Colonic mucosa (tissue), 4 donors: ENCODE data around the gene DRAXIN. TPM values are rescaled to one million over a fixed set of nuclear protein-coding genes. Genes with fewer than 3 reads are reported as not detected.

Experiments used
- DNase-seq: peaks from one replicate; pipeline ENCODE4 v3.0.0-alpha.2; 2020
- H3K27ac ChIP-seq: fragments of 200-600 bp; one replicate; pipeline ENCODE4 v1.8.0; 2021
- H3K27me3 ChIP-seq: fragments of 200-600 bp; one replicate; pipeline ENCODE4 v1.8.0; 2021
- H3K36me3 ChIP-seq: fragments of 200-600 bp; one replicate; pipeline ENCODE4 v1.8.0; 2021
- H3K4me1 ChIP-seq: fragments of 200-600 bp; one replicate; pipeline ENCODE4 v1.8.0; 2021; ENCODE audit warnings: mild to moderate bottlenecking
- H3K4me3 ChIP-seq: fragments of 200-600 bp; one replicate; pipeline ENCODE4 v1.8.0; 2021
- H3K9ac ChIP-seq, 2 donors: one replicate each; pipeline ENCODE4 v1.7.0; 2013; ENCODE audit warnings: control low read depth in 2 of 2, low read depth in 2 of 2, low read length in 2 of 2
- H3K9me3 ChIP-seq: fragments of 200-600 bp; one replicate; pipeline ENCODE4 v1.8.0; 2021
- intact Hi-C: fragments of 100-400 bp; cut with DNase I; formaldehyde crosslinking; loops from one replicate; pipeline ENCODE4 v1.14.1; 2022
- total RNA-seq, 2 donors: library from RNA; stranded (reverse); fragmentation: NEBNext Ultra II Directional in 1 of 2; extraction: Animal tissue kit (Norgen Biotek cat#: 25700) in 1 of 2; gene quantifications; one replicate each; pipeline ENCODE4 v1.2.1, GENCODE V29; 2021
- TF ChIP-seq, protein P1 (sequence below): fragments of 200-600 bp; IDR thresholded peaks from one replicate; pipeline ENCODE4 v1.8.0; 2022; ENCODE audit warnings: antibody characterized with exemption, mild to moderate bottlenecking
- donor health status: healthy.
- donor health status: DM: no; HTN: no; CAD: no.
- donor health status: DM: no; HTN: no; CAD: no.

Gene DRAXIN
- total RNA-seq, 2 donors from 2014 or later: 0.05 TPM

- intact Hi-C loops: loop anchor here (5.0 kb wide), 1 partner anchor 69 kb away; no protein-coding TSS in a partner anchor
- TF ChIP-seq, protein P1, sequence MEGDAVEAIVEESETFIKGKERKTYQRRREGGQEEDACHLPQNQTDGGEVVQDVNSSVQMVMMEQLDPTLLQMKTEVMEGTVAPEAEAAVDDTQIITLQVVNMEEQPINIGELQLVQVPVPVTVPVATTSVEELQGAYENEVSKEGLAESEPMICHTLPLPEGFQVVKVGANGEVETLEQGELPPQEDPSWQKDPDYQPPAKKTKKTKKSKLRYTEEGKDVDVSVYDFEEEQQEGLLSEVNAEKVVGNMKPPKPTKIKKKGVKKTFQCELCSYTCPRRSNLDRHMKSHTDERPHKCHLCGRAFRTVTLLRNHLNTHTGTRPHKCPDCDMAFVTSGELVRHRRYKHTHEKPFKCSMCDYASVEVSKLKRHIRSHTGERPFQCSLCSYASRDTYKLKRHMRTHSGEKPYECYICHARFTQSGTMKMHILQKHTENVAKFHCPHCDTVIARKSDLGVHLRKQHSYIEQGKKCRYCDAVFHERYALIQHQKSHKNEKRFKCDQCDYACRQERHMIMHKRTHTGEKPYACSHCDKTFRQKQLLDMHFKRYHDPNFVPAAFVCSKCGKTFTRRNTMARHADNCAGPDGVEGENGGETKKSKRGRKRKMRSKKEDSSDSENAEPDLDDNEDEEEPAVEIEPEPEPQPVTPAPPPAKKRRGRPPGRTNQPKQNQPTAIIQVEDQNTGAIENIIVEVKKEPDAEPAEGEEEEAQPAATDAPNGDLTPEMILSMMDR: no peak
- no peak overlapping the region for H3K4me3 ChIP-seq
- H3K27ac ChIP-seq: no peak overlapping the region
- DNase-seq: no peak
- H3K9me3 ChIP-seq: no peaks in the 10 kb centered on the region
- no peaks in the 10 kb centered on the region for H3K27me3 ChIP-seq
- H3K36me3 ChIP-seq: no peaks in the 10 kb centered on the region
- no peak overlapping the region for H3K9ac ChIP-seq
- H3K4me1 ChIP-seq: peaks cover 9% of the 10 kb centered on the region
Observed at GRCh38 chr1:11653101-11653860, 38.2 kb upstream of the DRAXIN start.

GRCh38 chr1:11653861-11654136 is 37.7 kb upstream of the DRAXIN start:
- DNase-seq: no peak
- Histone ChIP-seq H3K9me3 (no peaks in the 10 kb centered on the region), H3K9ac (no peak overlapping the region), H3K4me3 (peak overlapping the region; percentile 63), H3K27ac (no peak overlapping the region), H3K4me1 (peaks cover 9% of the 10 kb centered on the region), H3K36me3 (no peaks in the 10 kb centered on the region), H3K27me3 (no peaks in the 10 kb centered on the region)
- TF ChIP-seq, protein P1: no peak
- intact Hi-C loops: loop anchor here (5.0 kb wide), 1 partner anchor 69 kb away; no protein-coding TSS in a partner anchor

DNA sequence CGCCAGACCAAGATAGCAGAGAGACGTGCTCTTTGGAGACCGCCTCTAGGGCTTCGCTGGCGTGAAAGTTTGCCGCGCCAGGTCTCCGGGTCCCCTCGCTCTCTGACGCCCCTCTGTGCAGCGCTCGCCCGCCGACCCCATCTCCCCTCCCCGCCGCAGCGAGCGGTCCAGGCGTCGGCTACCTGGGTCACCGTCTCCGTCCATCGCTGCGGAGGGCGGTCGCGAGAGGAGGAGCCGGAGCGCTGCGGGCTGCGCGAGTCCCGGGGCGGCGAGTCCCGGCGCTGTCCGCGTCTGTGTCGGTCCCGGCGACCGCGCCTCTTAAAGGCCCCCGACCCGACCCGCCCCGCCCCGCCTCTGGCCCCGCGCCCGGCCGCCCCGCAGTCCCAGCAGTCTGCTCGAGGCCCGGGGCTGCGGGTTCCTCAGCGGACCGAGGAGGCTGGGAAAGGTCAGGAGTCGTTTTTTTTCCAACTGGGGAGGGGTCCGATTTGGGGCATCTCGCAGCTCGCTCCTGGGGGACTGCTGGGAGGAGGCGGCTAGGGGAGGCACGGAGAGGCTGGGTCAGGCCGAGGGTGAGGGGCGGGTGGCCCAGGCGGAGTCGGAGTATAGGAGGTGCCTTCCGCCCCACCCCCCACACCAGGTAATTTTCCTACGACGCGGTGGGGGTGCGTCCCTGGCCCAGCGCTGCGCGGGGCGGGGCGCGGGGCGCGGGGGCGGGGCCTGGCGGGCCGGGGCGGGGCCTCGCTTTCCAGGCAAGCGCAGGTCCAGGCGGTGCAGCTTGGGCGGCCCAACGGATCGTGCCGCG is 37.2 kb upstream of the DRAXIN start, which contains the start of the genes FBXO2 and FBXO44:
Gene FBXO2 (minus strand): TSS at position 293 of the 802 bp plus-strand sequence. CDS start 89 bp downstream, at position 204.
Gene FBXO44 (plus strand): TSS at position 741 of the 802 bp plus-strand sequence. CDS start 959 bp downstream, outside the sequence.
- Histone ChIP-seq H3K27me3 (no peaks in the 10 kb centered on the region), H3K4me1 (peaks cover 9% of the 10 kb centered on the region), H3K9ac (peak within 1 kb of the TSS; percentile 28 to 58), H3K27ac (no peak within 1 kb of the TSS), H3K9me3 (no peaks in the 10 kb centered on the region), H3K36me3 (no peaks in the 10 kb centered on the region), H3K4me3 (peak within 1 kb of the TSS; percentile 63)
- intact Hi-C loops: loop anchor here (5.0 kb wide), 1 partner anchor 68 kb away; no protein-coding TSS in a partner anchor
- TF ChIP-seq, protein P1: no peak
- DNase-seq: peak; percentile 70

- intact Hi-C loops: loop anchor here (5.0 kb wide), 1 partner anchor 67 kb away; no protein-coding TSS in a partner anchor
- Histone ChIP-seq H3K27ac (no peak overlapping the region), H3K9ac (peak overlapping the region in 1 of 2 donors; percentile 58), H3K9me3 (no peaks in the 10 kb centered on the region), H3K27me3 (no peaks in the 10 kb centered on the region), H3K4me1 (peaks cover 7% of the 10 kb centered on the region), H3K36me3 (no peaks in the 10 kb centered on the region), H3K4me3 (peak overlapping the region; percentile 63)
- TF ChIP-seq, protein P1: no peak
- DNase-seq: no peak
Observed at GRCh38 chr1:11654939-11655808, 36.3 kb upstream of the DRAXIN start.

- Histone ChIP-seq H3K27ac (no peak overlapping the region), H3K4me3 (no peak overlapping the region), H3K36me3 (no peaks in the 10 kb centered on the region), H3K9ac (no peak overlapping the region), H3K27me3 (no peaks in the 10 kb centered on the region), H3K4me1 (no peaks in the 10 kb centered on the region), H3K9me3 (no peaks in the 10 kb centered on the region)
- TF ChIP-seq, protein P1: no peak
- intact Hi-C loops: no loop called here
- no peak for DNase-seq
Observed at GRCh38 chr1:11657654-11658053, 33.9 kb upstream of the DRAXIN start.
